ENCODE measurements around the gene NUDT22. TPM values are rescaled to one million over a fixed set of nuclear protein-coding genes. Genes with fewer than 3 reads are reported as not detected.

The NUDT22 gene
- total RNA-seq, 2 donors from 2014 or later: 110 to 168 TPM

GRCh38 chr11:64258946-64259532, 33.0 kb downstream of the NUDT22 start:
- peaks cover 20% of the 10 kb centered on the region for H3K36me3 ChIP-seq
- H3K9me3 ChIP-seq: no peaks in the 10 kb centered on the region
- H3K27ac ChIP-seq: no peak overlapping the region
- no peak overlapping the region for H3K4me3 ChIP-seq
- TF ChIP-seq, protein P1, sequence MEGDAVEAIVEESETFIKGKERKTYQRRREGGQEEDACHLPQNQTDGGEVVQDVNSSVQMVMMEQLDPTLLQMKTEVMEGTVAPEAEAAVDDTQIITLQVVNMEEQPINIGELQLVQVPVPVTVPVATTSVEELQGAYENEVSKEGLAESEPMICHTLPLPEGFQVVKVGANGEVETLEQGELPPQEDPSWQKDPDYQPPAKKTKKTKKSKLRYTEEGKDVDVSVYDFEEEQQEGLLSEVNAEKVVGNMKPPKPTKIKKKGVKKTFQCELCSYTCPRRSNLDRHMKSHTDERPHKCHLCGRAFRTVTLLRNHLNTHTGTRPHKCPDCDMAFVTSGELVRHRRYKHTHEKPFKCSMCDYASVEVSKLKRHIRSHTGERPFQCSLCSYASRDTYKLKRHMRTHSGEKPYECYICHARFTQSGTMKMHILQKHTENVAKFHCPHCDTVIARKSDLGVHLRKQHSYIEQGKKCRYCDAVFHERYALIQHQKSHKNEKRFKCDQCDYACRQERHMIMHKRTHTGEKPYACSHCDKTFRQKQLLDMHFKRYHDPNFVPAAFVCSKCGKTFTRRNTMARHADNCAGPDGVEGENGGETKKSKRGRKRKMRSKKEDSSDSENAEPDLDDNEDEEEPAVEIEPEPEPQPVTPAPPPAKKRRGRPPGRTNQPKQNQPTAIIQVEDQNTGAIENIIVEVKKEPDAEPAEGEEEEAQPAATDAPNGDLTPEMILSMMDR (IDR thresholded peaks at IDR 0.05): no peak
- H3K4me1 ChIP-seq: no peaks in the 10 kb centered on the region
- H3K27me3 ChIP-seq: no peaks in the 10 kb centered on the region
- H3K9ac ChIP-seq (ENCODE audit: low read depth in 2 of 2, low read length in 2 of 2): no peak overlapping the region
- intact Hi-C loops (cut with DNase I): no loop called here
- no peak for DNase-seq

DNA sequence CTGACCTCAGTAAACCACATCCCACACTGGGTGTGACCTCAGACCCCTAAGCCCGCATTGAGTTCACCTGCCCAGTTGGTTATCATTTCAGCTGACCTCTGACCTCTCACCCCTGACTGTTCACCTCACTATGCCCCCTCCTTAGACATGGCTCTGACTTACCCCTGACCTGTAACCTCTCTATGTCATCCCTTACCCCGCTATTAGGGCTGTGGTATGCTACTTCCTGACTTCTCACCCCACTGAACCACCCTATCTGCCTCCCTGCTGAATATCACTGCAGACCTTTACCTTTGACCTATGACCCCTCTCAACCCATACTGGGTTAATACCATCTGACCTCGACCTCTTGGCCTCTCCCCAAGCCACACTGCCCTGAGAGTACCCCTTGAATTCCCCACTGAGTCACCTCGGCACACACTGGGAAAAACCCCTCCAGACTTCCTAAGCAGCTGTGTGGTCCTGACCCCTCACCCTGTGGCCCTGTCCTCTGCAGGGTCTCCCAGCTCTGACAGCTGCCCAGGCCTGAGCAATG, 33.5 kb downstream of the NUDT22 start:
- Histone ChIP-seq H3K4me1 (no peaks in the 10 kb centered on the region), H3K36me3 (peaks cover 21% of the 10 kb centered on the region), H3K9me3 (no peaks in the 10 kb centered on the region), H3K4me3 (no peak overlapping the region), H3K27me3 (no peaks in the 10 kb centered on the region), H3K9ac (ENCODE audit: low read depth in 2 of 2, low read length in 2 of 2) (no peak overlapping the region), H3K27ac (no peak overlapping the region)
- intact Hi-C loops (cut with DNase I): no loop called here
- no peak for DNase-seq
- TF ChIP-seq, protein P1 (IDR thresholded peaks at IDR 0.05): no peak

GRCh38 chr11:64260147-64260708, 34.2 kb downstream of the NUDT22 start:
- H3K9ac ChIP-seq (ENCODE audit: low read depth in 2 of 2, low read length in 2 of 2): no peak overlapping the region
- H3K27ac ChIP-seq: no peak overlapping the region
- H3K36me3 ChIP-seq: peaks cover 27% of the 10 kb centered on the region
- TF ChIP-seq, protein P1 (IDR thresholded peaks at IDR 0.05): no peak
- H3K27me3 ChIP-seq: no peaks in the 10 kb centered on the region
- DNase-seq: no peak
- no peaks in the 10 kb centered on the region for H3K4me1 ChIP-seq
- H3K9me3 ChIP-seq: no peaks in the 10 kb centered on the region
- intact Hi-C loops (cut with DNase I): no loop called here
- no peak overlapping the region for H3K4me3 ChIP-seq

- TF ChIP-seq, protein P1 (IDR thresholded peaks at IDR 0.05): no peak
- H3K4me1 ChIP-seq: no peaks in the 10 kb centered on the region
- H3K9me3 ChIP-seq: no peaks in the 10 kb centered on the region
- intact Hi-C loops (cut with DNase I): no loop called here
- peaks cover 31% of the 10 kb centered on the region for H3K36me3 ChIP-seq
- H3K4me3 ChIP-seq: no peak overlapping the region
- no peak for DNase-seq
- H3K9ac ChIP-seq (ENCODE audit: low read depth in 2 of 2, low read length in 2 of 2): no peak overlapping the region
- no peaks in the 10 kb centered on the region for H3K27me3 ChIP-seq
- H3K27ac ChIP-seq: no peak overlapping the region
Observed at GRCh38 chr11:64261556-64262080, 35.5 kb downstream of the NUDT22 start.

DNA sequence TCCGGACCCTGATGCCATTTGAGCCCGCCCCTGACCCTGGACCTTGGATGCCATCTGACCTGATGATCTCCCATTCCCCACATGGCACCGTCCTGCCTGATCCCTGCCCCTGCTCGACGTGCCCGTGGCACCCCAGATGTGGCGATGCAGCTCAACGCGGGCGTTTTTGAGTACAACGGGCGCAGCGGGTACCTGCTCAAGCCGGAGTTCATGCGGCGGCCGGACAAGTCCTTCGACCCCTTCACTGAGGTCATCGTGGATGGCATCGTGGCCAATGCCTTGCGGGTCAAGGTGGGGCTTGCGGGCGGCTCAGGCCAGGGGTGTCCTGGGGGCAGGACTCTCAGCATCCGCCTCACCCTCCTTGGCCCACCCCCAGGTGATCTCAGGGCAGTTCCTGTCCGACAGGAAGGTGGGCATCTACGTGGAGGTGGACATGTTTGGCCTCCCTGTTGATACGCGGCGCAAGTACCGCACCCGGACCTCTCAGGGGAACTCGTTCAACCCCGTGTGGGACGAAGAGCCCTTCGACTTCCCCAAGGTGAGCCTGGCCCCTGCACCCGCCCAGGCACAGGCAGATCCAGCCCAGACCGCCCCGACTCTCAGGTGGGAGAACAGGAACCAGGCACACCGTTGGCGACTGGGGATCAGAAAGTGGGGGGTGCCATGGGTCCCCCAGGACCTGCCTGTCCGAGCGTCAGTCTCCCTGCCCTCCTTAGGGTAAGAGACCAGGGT, 36.4 kb downstream of the NUDT22 start:
- H3K4me1 ChIP-seq: peaks cover 3% of the 10 kb centered on the region
- intact Hi-C loops (cut with DNase I): no loop called here
- no peak overlapping the region for H3K9ac ChIP-seq (ENCODE audit: low read depth in 2 of 2, low read length in 2 of 2)
- peaks cover 31% of the 10 kb centered on the region for H3K36me3 ChIP-seq
- no peak for DNase-seq
- H3K9me3 ChIP-seq: no peaks in the 10 kb centered on the region
- H3K27ac ChIP-seq: no peak overlapping the region
- no peaks in the 10 kb centered on the region for H3K27me3 ChIP-seq
- no peak overlapping the region for H3K4me3 ChIP-seq
- TF ChIP-seq, protein P1 (IDR thresholded peaks at IDR 0.05): no peak
